Measurements from ENCODE around the gene BCL11A. TPM values are rescaled to one million over a fixed set of nuclear protein-coding genes. Genes with fewer than 3 reads are reported as not detected.

Gene BCL11A
- total RNA-seq, 4 donors from 2014 or later: 0.16 to 2.0 (median 0.41) TPM

- TF ChIP-seq, protein P1, sequence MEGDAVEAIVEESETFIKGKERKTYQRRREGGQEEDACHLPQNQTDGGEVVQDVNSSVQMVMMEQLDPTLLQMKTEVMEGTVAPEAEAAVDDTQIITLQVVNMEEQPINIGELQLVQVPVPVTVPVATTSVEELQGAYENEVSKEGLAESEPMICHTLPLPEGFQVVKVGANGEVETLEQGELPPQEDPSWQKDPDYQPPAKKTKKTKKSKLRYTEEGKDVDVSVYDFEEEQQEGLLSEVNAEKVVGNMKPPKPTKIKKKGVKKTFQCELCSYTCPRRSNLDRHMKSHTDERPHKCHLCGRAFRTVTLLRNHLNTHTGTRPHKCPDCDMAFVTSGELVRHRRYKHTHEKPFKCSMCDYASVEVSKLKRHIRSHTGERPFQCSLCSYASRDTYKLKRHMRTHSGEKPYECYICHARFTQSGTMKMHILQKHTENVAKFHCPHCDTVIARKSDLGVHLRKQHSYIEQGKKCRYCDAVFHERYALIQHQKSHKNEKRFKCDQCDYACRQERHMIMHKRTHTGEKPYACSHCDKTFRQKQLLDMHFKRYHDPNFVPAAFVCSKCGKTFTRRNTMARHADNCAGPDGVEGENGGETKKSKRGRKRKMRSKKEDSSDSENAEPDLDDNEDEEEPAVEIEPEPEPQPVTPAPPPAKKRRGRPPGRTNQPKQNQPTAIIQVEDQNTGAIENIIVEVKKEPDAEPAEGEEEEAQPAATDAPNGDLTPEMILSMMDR (IDR thresholded peaks at IDR 0.05; ENCODE audit: low read depth): no peak
Measured at GRCh38 chr2:60469536-60470317, 83.7 kb downstream of the BCL11A start.

GRCh38 chr2:60468382-60469085, 84.9 kb downstream of the BCL11A start:
- TF ChIP-seq, protein P1 (IDR thresholded peaks at IDR 0.05; ENCODE audit: low read depth): no peak

- TF ChIP-seq, protein P1 (IDR thresholded peaks at IDR 0.05; ENCODE audit: low read depth): no peak
Measured at GRCh38 chr2:60466161-60466702, 87.2 kb downstream of the BCL11A start.

GRCh38 chr2:60465736-60466135, 87.7 kb downstream of the BCL11A start:
- TF ChIP-seq, protein P1 (IDR thresholded peaks at IDR 0.05; ENCODE audit: low read depth): no peak

DNA sequence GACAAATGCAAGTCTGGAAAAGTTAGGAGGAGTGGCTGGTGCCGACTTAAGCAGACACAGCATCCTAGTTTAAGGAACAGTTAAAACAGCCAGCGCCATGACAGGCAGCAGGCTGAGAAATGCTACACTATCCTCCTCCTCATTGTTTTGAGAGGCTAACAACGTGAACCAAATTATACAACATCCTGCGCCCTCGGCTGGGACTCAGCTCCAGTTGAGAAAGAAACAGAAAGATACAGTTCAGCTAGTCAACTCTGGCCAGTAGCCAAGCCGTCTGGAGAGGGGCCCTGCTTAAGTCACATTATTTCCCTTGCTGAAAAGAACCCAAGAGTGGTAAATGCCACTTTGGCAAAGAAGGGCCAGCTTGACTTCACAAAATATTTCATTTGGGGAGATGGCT, 90.2 kb downstream of the BCL11A start:
- TF ChIP-seq, protein P1 (IDR thresholded peaks at IDR 0.05; ENCODE audit: low read depth): no peak

DNA sequence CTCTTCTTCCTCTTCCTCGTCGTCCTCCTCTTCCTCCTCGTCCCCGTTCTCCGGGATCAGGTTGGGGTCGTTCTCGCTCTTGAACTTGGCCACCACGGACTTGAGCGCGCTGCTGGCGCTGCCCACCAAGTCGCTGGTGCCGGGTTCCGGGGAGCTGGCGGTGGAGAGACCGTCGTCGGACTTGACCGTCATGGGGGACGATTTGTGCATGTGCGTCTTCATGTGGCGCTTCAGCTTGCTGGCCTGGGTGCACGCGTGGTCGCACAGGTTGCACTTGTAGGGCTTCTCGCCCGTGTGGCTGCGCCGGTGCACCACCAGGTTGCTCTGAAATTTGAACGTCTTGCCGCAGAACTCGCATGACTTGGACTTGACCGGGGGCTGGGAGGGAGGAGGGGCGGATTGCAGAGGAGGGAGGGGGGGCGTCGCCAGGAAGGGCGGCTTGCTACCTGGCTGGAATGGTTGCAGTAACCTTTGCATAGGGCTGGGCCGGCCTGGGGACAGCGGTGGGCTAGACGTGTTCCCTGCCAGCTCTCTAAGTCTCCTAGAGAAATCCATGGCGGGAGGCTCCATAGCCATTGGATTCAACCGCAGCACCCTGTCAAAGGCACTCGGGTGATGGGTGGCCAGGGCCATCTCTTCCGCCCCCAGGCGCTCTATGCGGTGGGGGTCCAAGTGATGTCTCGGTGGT, 91.9 kb downstream of the BCL11A start:
- TF ChIP-seq, protein P1 (IDR thresholded peaks at IDR 0.05; ENCODE audit: low read depth): no peak
